Peyer's patch (tissue), 4 donors: ENCODE data around the gene AKAP12. TPM values are rescaled to one million over a fixed set of nuclear protein-coding genes. Genes with fewer than 3 reads are reported as not detected.
A peak's percentile ranks its signal among the peaks of the same experiment; 100 is the strongest.
"Not testable (repeated sequence)": the region's sequence is repeated elsewhere in the genome, so short reads cannot be mapped to it uniquely, and the experiment has no call there.

ENCODE experiments used
- DNase-seq, 3 donors: peaks; one replicate each; pipeline ENCODE4 v3.0.0-alpha.2; 2017 to 2019
- H3K27ac ChIP-seq, 4 donors: fragments of 200-600 bp; sonication (generic); one replicate each; pipeline ENCODE4 v1.5.1; 2016 to 2019
- H3K27me3 ChIP-seq, 2 donors: fragments of 200-600 bp; sonication (generic); one replicate each; pipeline ENCODE4 v1.5.1; 2019
- H3K36me3 ChIP-seq, 3 donors: fragments of 200-600 bp; sonication (generic); one replicate each; pipeline ENCODE4 v1.5.1; 2016 to 2019
- H3K4me1 ChIP-seq, 4 donors: fragments of 200-600 bp; sonication (generic); one replicate each; pipeline ENCODE4 v1.5.1; 2016 to 2019
- H3K4me3 ChIP-seq, 4 donors: fragments of 200-600 bp; sonication (generic); 1 replicate in 3 of 4; 2 replicates in 1 of 4; pipeline ENCODE4 v1.5.1; 2016 to 2019; ENCODE audit warnings: mild to moderate bottlenecking in 1 of 4
- H3K9me3 ChIP-seq, 4 donors: fragments of 200-600 bp; sonication (generic); one replicate each; pipeline ENCODE4 v1.5.1; 2016 to 2019; ENCODE audit warnings: mild to moderate bottlenecking in 1 of 4
- CTCF ChIP-seq, 6 experiments: fragments of 450-650 bp in 4 of 6; fragments of 200-600 bp in 2 of 6; sonication (generic) in 1 of 6; IDR thresholded peaks; one replicate each; pipeline ENCODE4 v1.5.1; 2017 to 2019; ENCODE audit warnings: antibody characterized with exemption in 6 of 6, mild to moderate bottlenecking in 3 of 6, moderate library complexity in 1 of 6
- POLR2A ChIP-seq, 2 donors: fragments of 450-650 bp; IDR thresholded peaks; one replicate each; pipeline ENCODE4 v1.5.1; 2017; ENCODE audit warnings: antibody characterized with exemption in 2 of 2, mild to moderate bottlenecking in 2 of 2, moderate library complexity in 2 of 2
- total RNA-seq, 4 donors: library from RNA; depleted of rRNA; stranded (reverse); fragments of >200 nt; gene quantifications; one replicate each; pipeline ENCODE4 v1.1.0, GENCODE V29; 2016

The AKAP12 gene
- total RNA-seq, 4 donors from 2014 or later = 6.5 to 54.5 (median 23.8) TPM

DNA sequence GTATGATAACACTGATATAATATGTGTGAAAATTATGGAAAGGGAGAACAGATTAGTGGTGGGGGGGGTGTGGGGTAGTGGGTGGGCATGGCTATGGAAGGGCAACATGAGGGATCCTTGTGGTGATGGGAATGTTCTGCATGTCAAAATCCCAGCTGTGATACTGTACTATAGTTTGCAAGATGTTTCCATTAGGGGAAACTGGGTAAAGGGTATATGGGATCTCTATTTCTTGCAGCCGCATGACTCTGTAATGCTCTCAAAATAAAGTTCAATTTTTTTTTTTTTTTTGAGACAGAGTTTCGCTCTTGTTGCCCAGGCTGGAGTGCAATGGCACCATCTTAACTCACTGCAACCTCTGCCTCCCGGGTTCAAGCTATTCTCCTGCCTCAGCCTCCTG, 137.3 kb downstream of the AKAP12 start:
- H3K9me3 ChIP-seq = no peaks in the 10 kb centered on the region
- H3K4me1 ChIP-seq = peaks cover 0 to 7% (median 0%) of the 10 kb centered on the region in 4 donors
- H3K27me3 ChIP-seq = no peaks in the 10 kb centered on the region
- TF ChIP-seq POLR2A (IDR thresholded peaks at IDR 0.05) = no peak
- no peak for TF ChIP-seq CTCF (IDR thresholded peaks at IDR 0.05)
- no peak overlapping the region for H3K27ac ChIP-seq
- peaks cover 0 to 6% (median 0%) of the 10 kb centered on the region in 3 donors for H3K36me3 ChIP-seq
- H3K4me3 ChIP-seq = no peak overlapping the region
- DNase-seq = no peak

GRCh38 chr6:151379933-151380847, 140.4 kb downstream of the AKAP12 start:
- Histone ChIP-seq H3K9me3 (no peaks in the 10 kb centered on the region), H3K4me3 (peak overlapping the region in 2 of 4 donors; percentile 29 to 31), H3K4me1 (peaks cover 0 to 16% (median 5%) of the 10 kb centered on the region in 4 donors), H3K36me3 (no peaks in the 10 kb centered on the region), H3K27me3 (no peaks in the 10 kb centered on the region), H3K27ac (peak overlapping the region; percentile 47 to 66 (median 62))
- TF ChIP-seq POLR2A (IDR thresholded peaks at IDR 0.05) (no peak), CTCF (IDR thresholded peaks at IDR 0.05) (no peak)
- no peak for DNase-seq

GRCh38 chr6:151380848-151381205, 141.1 kb downstream of the AKAP12 start:
- TF ChIP-seq POLR2A (IDR thresholded peaks at IDR 0.05) (no peak), CTCF (IDR thresholded peaks at IDR 0.05) (no peak)
- H3K36me3 ChIP-seq = no peaks in the 10 kb centered on the region
- H3K4me1 ChIP-seq = peaks cover 0 to 21% (median 5%) of the 10 kb centered on the region in 4 donors
- H3K27ac ChIP-seq = peak overlapping the region in 3 of 4 donors; percentile 60 to 66 (median 64)
- H3K27me3 ChIP-seq = no peaks in the 10 kb centered on the region
- peak overlapping the region in 1 of 4 donors; percentile 31 for H3K4me3 ChIP-seq
- no peak for DNase-seq
- H3K9me3 ChIP-seq = no peaks in the 10 kb centered on the region

- H3K27me3 ChIP-seq = no peaks in the 10 kb centered on the region
- no peak overlapping the region for H3K4me3 ChIP-seq
- no peaks in the 10 kb centered on the region for H3K9me3 ChIP-seq
- DNase-seq = no peak
- TF ChIP-seq CTCF (IDR thresholded peaks at IDR 0.05) = no peak
- TF ChIP-seq POLR2A (IDR thresholded peaks at IDR 0.05) = no peak
- H3K4me1 ChIP-seq = peaks cover 0 to 21% (median 5%) of the 10 kb centered on the region in 4 donors
- H3K27ac ChIP-seq = no peak overlapping the region
- no peaks in the 10 kb centered on the region for H3K36me3 ChIP-seq
These were observed 142.0 kb downstream of the AKAP12 start for GRCh38 chr6:151381722-151382121.

DNA sequence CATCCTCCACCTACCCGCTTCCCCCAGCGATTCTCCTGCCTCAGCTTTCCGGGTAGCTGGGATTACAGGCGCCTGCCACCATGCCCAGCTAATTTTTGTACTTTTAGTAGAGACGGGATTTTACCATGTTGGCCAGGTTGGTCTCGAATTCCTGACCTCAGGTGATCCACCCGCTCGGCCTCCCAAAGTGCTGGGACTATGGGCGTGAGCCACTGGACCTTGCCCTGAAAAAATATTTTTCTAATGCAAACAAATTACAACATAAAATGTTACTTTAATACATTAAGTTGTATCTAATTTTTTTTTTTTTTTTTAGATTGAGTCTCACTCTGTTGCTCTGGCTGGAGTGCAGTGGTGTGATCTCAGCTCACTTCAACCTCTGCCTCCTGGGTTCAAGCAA, 142.9 kb downstream of the AKAP12 start:
- H3K4me3 ChIP-seq, DNase-seq, H3K27ac ChIP-seq, H3K27me3 ChIP-seq, H3K36me3 ChIP-seq, H3K9me3 ChIP-seq: not testable (repeated sequence)
- H3K4me1 ChIP-seq = peaks cover 0 to 21% (median 5%) of the 10 kb centered on the region in 4 donors

- no peaks in the 10 kb centered on the region for H3K9me3 ChIP-seq
- DNase-seq = no peak
- TF ChIP-seq POLR2A (IDR thresholded peaks at IDR 0.05) (no peak), CTCF (IDR thresholded peaks at IDR 0.05) (no peak)
- H3K27ac ChIP-seq = no peak overlapping the region
- no peaks in the 10 kb centered on the region for H3K36me3 ChIP-seq
- H3K27me3 ChIP-seq = no peaks in the 10 kb centered on the region
- H3K4me3 ChIP-seq = no peak overlapping the region
- peaks cover 0 to 35% (median 7%) of the 10 kb centered on the region in 4 donors for H3K4me1 ChIP-seq
These were observed 144.4 kb downstream of the AKAP12 start for GRCh38 chr6:151384151-151384550.
